HepG2 (cell line): ENCODE data around the gene TBC1D25. TPM values are rescaled to one million over a fixed set of nuclear protein-coding genes. Genes with fewer than 3 reads are reported as not detected.

Experiments
- AHR ChIP-seq: IDR thresholded peaks from 2 replicates; pipeline ENCODE4 v1.6.1; 2018; ENCODE audit warnings: missing genetic modification reagents, missing compliant biosample characterization
- CSRNP2 ChIP-seq: sonication (generic); formaldehyde crosslinking; conservative IDR thresholded peaks from 2 replicates; pipeline ENCODE4 v1.8.0; 2022; ENCODE audit warnings: low read depth, missing genetic modification reagents
- FOXO1 ChIP-seq: sonication (generic); formaldehyde crosslinking; IDR thresholded peaks from 2 replicates; pipeline ENCODE4 v1.4.0; 2020; ENCODE audit warnings: missing genetic modification reagents
- GPN1 ChIP-seq: sonication (generic); formaldehyde crosslinking; IDR thresholded peaks from 2 replicates; pipeline ENCODE4 v1.5.1; 2020; ENCODE audit warnings: missing genetic modification reagents, borderline replicate concordance
- HDAC2 ChIP-seq: sonication (generic); formaldehyde crosslinking; IDR thresholded peaks from 2 replicates; pipeline ENCODE4 v1.4.0; 2020; ENCODE audit warnings: missing genetic modification reagents
- HIVEP1 ChIP-seq: sonication (generic); formaldehyde crosslinking; IDR thresholded peaks from 2 replicates; pipeline ENCODE4 v1.4.0; 2020; ENCODE audit warnings: mild to moderate bottlenecking, missing genetic modification reagents
- MED1 ChIP-seq: sonication (generic); formaldehyde crosslinking; IDR thresholded peaks from 2 replicates; pipeline ENCODE4 v1.4.0; 2020; ENCODE audit warnings: missing genetic modification reagents
- NFE2 ChIP-seq: sonication (generic); formaldehyde crosslinking; IDR thresholded peaks from 2 replicates; pipeline ENCODE4 v1.4.0; 2020; ENCODE audit warnings: missing genetic modification reagents
- PAWR ChIP-seq: sonication (generic); formaldehyde crosslinking; IDR thresholded peaks from 2 replicates; pipeline ENCODE4 v1.4.0; 2020; ENCODE audit warnings: missing genetic modification reagents, mild to moderate bottlenecking, borderline replicate concordance
- SRY ChIP-seq: sonication (generic); formaldehyde crosslinking; IDR thresholded peaks from 2 replicates; pipeline ENCODE4 v1.8.0; 2022; ENCODE audit warnings: mild to moderate bottlenecking, missing genetic modification reagents
- TEAD2 ChIP-seq: sonication (generic); formaldehyde crosslinking; IDR thresholded peaks from 2 replicates; pipeline ENCODE4 v1.9.0; 2021; ENCODE audit warnings: missing genetic modification reagents
- TOE1 ChIP-seq: sonication (generic); formaldehyde crosslinking; IDR thresholded peaks from 2 replicates; pipeline ENCODE4 v1.4.0; 2020; ENCODE audit warnings: mild to moderate bottlenecking, missing genetic modification reagents
- ZNF275 ChIP-seq: sonication (generic); formaldehyde crosslinking; IDR thresholded peaks from 2 replicates; pipeline ENCODE4 v1.8.0; 2022; ENCODE audit warnings: missing genetic modification reagents, mild to moderate bottlenecking, inconsistent platforms, borderline replicate concordance
- ZNF441 ChIP-seq: sonication (generic); formaldehyde crosslinking; IDR thresholded peaks from 2 replicates; pipeline ENCODE4 v1.7.0; 2021; ENCODE audit warnings: missing genetic modification reagents, borderline replicate concordance
- ZNF503 ChIP-seq: sonication (generic); formaldehyde crosslinking; IDR thresholded peaks from 2 replicates; pipeline ENCODE4 v1.4.0; 2020; ENCODE audit warnings: missing genetic modification reagents
- ZNF609 ChIP-seq: sonication (generic); formaldehyde crosslinking; IDR thresholded peaks from 2 replicates; pipeline ENCODE4 v1.4.0; 2020; ENCODE audit warnings: mild to moderate bottlenecking, missing genetic modification reagents, borderline replicate concordance
- ZNF644 ChIP-seq: IDR thresholded peaks from 2 replicates; pipeline ENCODE4 v1.6.1; 2016; ENCODE audit warnings: low read depth
- ZNF761 ChIP-seq: sonication (generic); formaldehyde crosslinking; conservative IDR thresholded peaks from 2 replicates; pipeline ENCODE4 v1.4.0; 2020; ENCODE audit warnings: mild to moderate bottlenecking, missing genetic modification reagents
- ZSCAN21 ChIP-seq: sonication (generic); formaldehyde crosslinking; IDR thresholded peaks from 2 replicates; pipeline ENCODE4 v1.8.0; 2022; ENCODE audit warnings: mild to moderate bottlenecking, missing genetic modification reagents, moderate library complexity, borderline replicate concordance
- ZSCAN31 ChIP-seq: sonication (generic); formaldehyde crosslinking; IDR thresholded peaks from 2 replicates; pipeline ENCODE4 v1.5.0; 2020; ENCODE audit warnings: low read depth, mild to moderate bottlenecking, missing genetic modification reagents
- polyA plus RNA-seq, 8 experiments: library from polyadenylated mRNA; depleted of rRNA in 3 of 8; stranded (reverse) in 7 of 8; unstranded in 1 of 8; fragments of >200 nt; fragmentation: Illumina TruSeq in 4 of 8; extraction: Trizol in 4 of 8; gene quantifications; 2 replicates each; pipeline versions ENCODE4 v1.2.1 to v1.2.3, GENCODE V29; 2011 to 2016; ENCODE audit warnings: low read depth in 4 of 8, missing spikeins in 1 of 8, mixed read lengths in 1 of 8; ENCODE audit not compliant: insufficient read depth in 1 of 8
- total RNA-seq, 5 experiments: library from RNA; depleted of rRNA; stranded (reverse); fragments of >200 nt; fragmentation: Illumina TruSeq; extraction: Trizol; gene quantifications; 2 replicates each; pipeline ENCODE4 v1.2.3, GENCODE V29; 2016; ENCODE audit warnings: low read depth in 1 of 5

The TBC1D25 gene
- total and polyA plus RNA-seq, 2 of the 13 experiments (the other 11 are each of a cell fraction or from before 2014, with no cell fraction given) = 3.5 to 4.7 TPM

GRCh38 chrX:48574270-48575266 lies 35.1 kb downstream of the TBC1D25 start, which contains the start of gene RBM3 (continued):
- TF ChIP-seq GPN1 (no peak), ZSCAN21 (no peak), TEAD2 (CRISPR knock-in tag) (no peak), ZNF761 (no peak), PAWR (no peak), ZNF275 (CRISPR knock-in tag) (no peak), FOXO1 (CRISPR knock-in tag) (no peak), AHR (no peak), ZSCAN31 (CRISPR knock-in tag) (no peak), ZNF644 (no peak), ZNF609 (CRISPR knock-in tag) (0 out of 2 replicates have a peak, but pooled peaks have one; percentile 16), CSRNP2 (no peak), ZNF503 (no peak), HDAC2 (CRISPR knock-in tag) (peak; percentile 27; the same call in 1 of the 2 replicates), ZNF441 (CRISPR knock-in tag) (no peak; the same call in 1 of the 2 replicates), TOE1 (CRISPR knock-in tag) (no peak), MED1 (CRISPR knock-in tag) (no peak), SRY (peak; percentile 63; the same call in 1 of the 2 replicates), HIVEP1 (CRISPR knock-in tag) (no peak), NFE2 (CRISPR knock-in tag) (no peak)
